ENCODE results near the gene SHMT2. TPM values are rescaled to one million over a fixed set of nuclear protein-coding genes. Genes with fewer than 3 reads are reported as not detected.

Gene SHMT2
- total and polyA plus RNA-seq, 2 experiments from 2014 or later, result 125 to 387 TPM

DNA sequence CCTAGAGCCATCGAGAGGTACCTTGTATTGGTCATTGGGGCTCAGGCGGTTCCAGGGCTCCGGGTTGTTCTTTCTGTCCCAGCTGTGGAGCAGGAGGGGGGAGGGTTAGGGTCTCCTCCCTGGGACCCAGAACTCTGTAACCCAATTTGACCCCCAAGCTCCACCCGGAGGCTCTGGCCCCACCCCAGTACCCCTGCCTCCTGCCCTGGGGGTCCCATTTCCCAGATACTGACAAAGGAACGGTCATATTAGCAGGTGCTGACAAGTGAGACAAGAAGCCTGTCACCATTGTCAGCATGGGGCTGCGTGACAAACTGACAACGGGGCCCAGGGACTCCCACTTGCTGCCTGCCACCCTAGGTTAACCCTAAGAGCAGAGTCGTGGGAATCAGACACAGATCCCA, 6.2 kb downstream of the SHMT2 start (continued):
- TF ChIP-seq, protein P1, sequence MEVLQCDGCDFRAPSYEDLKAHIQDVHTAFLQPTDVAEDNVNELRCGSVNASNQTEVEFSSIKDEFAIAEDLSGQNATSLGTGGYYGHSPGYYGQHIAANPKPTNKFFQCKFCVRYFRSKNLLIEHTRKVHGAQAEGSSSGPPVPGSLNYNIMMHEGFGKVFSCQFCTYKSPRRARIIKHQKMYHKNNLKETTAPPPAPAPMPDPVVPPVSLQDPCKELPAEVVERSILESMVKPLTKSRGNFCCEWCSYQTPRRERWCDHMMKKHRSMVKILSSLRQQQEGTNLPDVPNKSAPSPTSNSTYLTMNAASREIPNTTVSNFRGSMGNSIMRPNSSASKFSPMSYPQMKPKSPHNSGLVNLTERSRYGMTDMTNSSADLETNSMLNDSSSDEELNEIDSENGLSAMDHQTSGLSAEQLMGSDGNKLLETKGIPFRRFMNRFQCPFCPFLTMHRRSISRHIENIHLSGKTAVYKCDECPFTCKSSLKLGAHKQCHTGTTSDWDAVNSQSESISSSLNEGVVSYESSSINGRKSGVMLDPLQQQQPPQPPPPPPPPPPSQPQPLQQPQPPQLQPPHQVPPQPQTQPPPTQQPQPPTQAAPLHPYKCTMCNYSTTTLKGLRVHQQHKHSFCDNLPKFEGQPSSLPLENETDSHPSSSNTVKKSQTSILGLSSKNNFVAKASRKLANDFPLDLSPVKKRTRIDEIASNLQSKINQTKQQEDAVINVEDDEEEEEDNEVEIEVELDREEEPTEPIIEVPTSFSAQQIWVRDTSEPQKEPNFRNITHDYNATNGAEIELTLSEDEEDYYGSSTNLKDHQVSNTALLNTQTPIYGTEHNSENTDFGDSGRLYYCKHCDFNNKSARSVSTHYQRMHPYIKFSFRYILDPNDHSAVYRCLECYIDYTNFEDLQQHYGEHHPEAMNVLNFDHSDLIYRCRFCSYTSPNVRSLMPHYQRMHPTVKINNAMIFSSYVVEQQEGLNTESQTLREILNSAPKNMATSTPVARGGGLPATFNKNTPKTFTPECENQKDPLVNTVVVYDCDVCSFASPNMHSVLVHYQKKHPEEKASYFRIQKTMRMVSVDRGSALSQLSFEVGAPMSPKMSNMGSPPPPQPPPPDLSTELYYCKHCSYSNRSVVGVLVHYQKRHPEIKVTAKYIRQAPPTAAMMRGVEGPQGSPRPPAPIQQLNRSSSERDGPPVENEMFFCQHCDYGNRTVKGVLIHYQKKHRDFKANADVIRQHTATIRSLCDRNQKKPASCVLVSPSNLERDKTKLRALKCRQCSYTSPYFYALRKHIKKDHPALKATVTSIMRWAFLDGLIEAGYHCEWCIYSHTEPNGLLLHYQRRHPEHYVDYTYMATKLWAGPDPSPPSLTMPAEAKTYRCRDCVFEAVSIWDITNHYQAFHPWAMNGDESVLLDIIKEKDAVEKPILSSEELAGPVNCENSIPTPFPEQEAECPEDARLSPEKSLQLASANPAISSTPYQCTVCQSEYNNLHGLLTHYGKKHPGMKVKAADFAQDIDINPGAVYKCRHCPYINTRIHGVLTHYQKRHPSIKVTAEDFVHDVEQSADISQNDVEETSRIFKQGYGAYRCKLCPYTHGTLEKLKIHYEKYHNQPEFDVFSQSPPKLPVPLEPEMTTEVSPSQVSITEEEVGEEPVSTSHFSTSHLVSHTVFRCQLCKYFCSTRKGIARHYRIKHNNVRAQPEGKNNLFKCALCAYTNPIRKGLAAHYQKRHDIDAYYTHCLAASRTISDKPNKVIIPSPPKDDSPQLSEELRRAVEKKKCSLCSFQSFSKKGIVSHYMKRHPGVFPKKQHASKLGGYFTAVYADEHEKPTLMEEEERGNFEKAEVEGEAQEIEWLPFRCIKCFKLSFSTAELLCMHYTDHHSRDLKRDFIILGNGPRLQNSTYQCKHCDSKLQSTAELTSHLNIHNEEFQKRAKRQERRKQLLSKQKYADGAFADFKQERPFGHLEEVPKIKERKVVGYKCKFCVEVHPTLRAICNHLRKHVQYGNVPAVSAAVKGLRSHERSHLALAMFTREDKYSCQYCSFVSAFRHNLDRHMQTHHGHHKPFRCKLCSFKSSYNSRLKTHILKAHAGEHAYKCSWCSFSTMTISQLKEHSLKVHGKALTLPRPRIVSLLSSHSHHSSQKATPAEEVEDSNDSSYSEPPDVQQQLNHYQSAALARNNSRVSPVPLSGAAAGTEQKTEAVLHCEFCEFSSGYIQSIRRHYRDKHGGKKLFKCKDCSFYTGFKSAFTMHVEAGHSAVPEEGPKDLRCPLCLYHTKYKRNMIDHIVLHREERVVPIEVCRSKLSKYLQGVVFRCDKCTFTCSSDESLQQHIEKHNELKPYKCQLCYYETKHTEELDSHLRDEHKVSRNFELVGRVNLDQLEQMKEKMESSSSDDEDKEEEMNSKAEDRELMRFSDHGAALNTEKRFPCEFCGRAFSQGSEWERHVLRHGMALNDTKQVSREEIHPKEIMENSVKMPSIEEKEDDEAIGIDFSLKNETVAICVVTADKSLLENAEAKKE (CRISPR knock-in tag; IDR thresholded peaks at IDR 0.05), result no peak
- TF ChIP-seq, protein P2, sequence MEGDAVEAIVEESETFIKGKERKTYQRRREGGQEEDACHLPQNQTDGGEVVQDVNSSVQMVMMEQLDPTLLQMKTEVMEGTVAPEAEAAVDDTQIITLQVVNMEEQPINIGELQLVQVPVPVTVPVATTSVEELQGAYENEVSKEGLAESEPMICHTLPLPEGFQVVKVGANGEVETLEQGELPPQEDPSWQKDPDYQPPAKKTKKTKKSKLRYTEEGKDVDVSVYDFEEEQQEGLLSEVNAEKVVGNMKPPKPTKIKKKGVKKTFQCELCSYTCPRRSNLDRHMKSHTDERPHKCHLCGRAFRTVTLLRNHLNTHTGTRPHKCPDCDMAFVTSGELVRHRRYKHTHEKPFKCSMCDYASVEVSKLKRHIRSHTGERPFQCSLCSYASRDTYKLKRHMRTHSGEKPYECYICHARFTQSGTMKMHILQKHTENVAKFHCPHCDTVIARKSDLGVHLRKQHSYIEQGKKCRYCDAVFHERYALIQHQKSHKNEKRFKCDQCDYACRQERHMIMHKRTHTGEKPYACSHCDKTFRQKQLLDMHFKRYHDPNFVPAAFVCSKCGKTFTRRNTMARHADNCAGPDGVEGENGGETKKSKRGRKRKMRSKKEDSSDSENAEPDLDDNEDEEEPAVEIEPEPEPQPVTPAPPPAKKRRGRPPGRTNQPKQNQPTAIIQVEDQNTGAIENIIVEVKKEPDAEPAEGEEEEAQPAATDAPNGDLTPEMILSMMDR (conservative IDR thresholded peaks at IDR 0.05; ENCODE audit: low read depth in 2 of 2), result no peak
- TF ChIP-seq STAT1 (IDR thresholded peaks at IDR 0.05; ENCODE audit: unreplicated experiment), result no peak
- TF ChIP-seq EZH2phosphoT487 (IDR thresholded peaks at IDR 0.05; ENCODE audit: unreplicated experiment), result no peak
- no peak for TF ChIP-seq CREB1 (CRISPR knock-in tag; IDR thresholded peaks at IDR 0.05; ENCODE audit: low read depth)

DNA sequence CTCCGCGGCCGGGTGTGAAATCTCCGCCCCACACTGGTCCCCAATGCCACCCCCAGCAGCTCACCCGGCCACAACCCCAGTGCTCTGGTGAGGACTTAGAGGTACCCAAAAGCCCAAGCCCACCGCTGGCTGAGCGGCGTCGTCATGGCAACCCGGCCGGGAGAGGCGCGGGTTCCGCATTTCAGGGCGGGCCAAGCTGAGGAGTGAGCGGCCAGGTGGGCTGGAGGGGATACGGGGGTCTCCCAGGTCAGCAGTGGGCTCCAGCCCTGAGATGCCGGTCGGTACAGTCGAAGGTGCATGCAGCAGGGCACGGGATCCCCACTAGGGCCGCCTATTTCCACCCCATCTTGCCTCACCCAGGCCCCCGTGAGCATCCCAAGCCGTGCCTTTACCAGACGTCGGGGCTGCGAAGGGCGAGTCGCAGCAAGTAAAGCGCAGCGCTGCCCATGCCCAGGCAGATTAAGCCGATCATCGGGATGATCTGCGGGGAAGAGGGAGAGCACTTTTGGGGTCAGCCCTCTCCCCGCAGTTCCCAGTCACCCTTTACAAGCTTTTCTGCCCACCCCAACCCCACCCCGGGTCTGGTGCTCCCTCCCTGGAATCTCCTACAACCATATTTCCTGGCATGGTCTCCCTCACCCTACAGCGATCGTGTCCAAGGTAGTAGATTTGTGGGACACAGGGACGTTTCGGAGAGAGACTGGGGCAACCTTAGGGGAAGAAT, 6.9 kb downstream of the SHMT2 start:
- Histone ChIP-seq H3K9me2 (ENCODE audit: insufficient read depth) (no peaks in the 10 kb centered on the region), H3K4me2 (peak overlapping the region; percentile 99; the same call in 1 of the 2 replicates), H3F3A (replicated peaks; ENCODE audit: low read depth) (peaks cover 47% of the 10 kb centered on the region), H3K79me2 (replicated peaks; ENCODE audit: insufficient read depth) (peaks cover 8% of the 10 kb centered on the region), H4K20me1 (replicated peaks; ENCODE audit: insufficient read depth) (peaks cover 23% of the 10 kb centered on the region), H3K27ac (ENCODE audit: low read depth) (no peak overlapping the region), H3K36me3 (ENCODE audit: insufficient read depth) (peaks cover 22% of the 10 kb centered on the region), H3K27me3 (ENCODE audit: insufficient read depth) (peaks cover 78% of the 10 kb centered on the region), H3K4me1 (ENCODE audit: insufficient read depth) (peaks cover 45% of the 10 kb centered on the region), H2AFZ (no peak overlapping the region), H3K4me3 (peak overlapping the region; percentile 85; the same call in 1 of the 2 replicates)
- peaks cover 84% of the 10 kb centered on the region for H3K27me3 Mint-ChIP-seq (ENCODE audit: insufficient read depth, low read depth, poor library complexity)
- DNase-seq (ENCODE audit: low spot score) (peak; percentile 88), ATAC-seq (peak; percentile 7)
- TF ChIP-seq, protein P2 (conservative IDR thresholded peaks at IDR 0.05; ENCODE audit: low read depth in 2 of 2), result no peak
- peak; percentile 72 for TF ChIP-seq POLR2AphosphoS5 (IDR thresholded peaks at IDR 0.05; ENCODE audit: low read depth)
- TF ChIP-seq NANOG (IDR thresholded peaks at IDR 0.05; ENCODE audit: borderline replicate concordance), result no peak
- H3K27ac Mint-ChIP-seq, result no peak overlapping the region
- no peaks in the 10 kb centered on the region; the same call in 2 of the 3 replicates for H3K9me3 Mint-ChIP-seq
- H3K4me3 Mint-ChIP-seq, result peak overlapping the region; percentile 79; the same call in 1 of the 3 replicates
- H3K4me1 Mint-ChIP-seq, result peaks cover 72% of the 10 kb centered on the region
- peaks cover 39% of the 10 kb centered on the region for H3K36me3 Mint-ChIP-seq (ENCODE audit: low read depth)
